Measurements from ENCODE around the gene IL11. TPM values are rescaled to one million over a fixed set of nuclear protein-coding genes. Genes with fewer than 3 reads are reported as not detected.
"Not testable (repeated sequence)": the region's sequence is repeated elsewhere in the genome, so short reads cannot be mapped to it uniquely, and the experiment has no call there.

IL11 gene
- 0.17 TPM in 1 of 2 replicates, not detected in the other for total RNA-seq

- no peak for DNase-seq
Measured at GRCh38 chr19:55370305-55370988, at the start of gene IL11. Gene IL11 (minus strand): TSS chr19:55370463. CDS start chr19:55370310, 153 bp downstream.

DNA sequence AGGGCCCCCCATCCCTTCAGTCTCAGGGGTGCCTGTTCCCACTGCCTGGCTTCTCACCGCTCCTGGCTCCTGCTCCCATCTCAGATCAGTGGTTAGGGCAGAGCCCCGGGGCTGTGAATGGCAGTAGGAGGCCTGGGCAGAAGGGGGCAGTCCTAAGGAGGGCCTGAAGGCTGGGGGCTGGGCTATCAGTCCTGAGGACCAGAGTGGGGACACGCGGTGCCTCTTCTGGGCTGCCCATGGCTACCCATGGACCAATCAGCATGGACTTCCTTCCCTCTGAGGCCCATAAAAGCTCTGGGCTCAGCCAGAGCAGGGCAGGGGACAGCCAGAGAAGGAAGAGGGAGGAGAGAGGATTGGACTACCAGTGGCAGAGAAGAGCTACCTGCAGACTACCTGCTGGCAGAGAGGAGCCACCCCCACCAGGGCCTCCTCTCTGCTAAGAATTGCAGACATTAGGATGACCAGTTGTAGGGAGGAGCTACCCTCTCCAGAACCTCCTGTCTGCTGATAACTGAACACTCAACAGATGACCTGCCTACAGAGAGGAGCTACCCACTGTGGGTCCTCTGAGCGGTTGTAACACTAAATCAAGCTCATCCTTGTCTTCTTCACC lies 49.5 kb upstream of the IL11 start:
- no peak for DNase-seq

DNA sequence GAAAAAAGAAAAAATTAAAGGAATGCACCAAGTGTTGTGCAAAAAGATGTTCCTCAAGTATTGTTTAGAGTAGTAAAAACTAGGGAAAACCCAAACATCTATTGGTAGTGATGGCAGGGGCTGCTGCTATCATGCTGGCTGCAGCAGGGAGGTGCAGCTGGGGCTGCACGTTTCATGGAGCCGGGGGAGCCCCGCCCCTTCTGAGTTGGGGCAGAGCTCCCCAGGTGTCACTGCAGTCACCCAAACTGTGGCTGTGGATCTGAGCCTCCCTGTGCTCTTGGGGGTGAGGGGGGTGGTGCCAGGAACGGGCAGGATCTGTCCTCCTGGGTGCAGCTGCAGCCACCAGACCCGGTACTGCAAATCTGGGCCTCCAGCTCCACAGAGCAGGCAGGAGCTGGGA lies 48.8 kb upstream of the IL11 start:
- no peak for DNase-seq

DNA sequence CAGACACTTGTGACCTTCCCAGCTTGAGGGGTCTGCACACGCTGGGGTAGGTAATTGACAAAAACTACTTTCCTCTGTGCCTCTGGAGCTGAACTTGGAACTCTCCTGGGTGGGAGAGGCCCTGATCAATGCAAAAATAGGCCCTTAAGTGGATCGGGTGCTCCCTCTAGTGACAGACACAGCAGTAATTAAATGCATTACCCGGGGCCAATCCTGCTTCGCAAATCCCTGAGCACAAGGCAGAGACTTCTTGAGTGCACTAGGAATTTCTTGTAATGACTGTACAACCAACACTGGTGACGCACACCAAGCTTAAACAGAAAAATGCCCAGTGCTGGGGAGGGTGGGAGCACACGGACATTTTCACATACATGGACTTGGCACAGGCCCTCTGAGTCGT lies 47.9 kb upstream of the IL11 start:
- DNase-seq = peak; percentile 87

GRCh38 chr19:55410168-55410567 lies 39.9 kb upstream of the IL11 start:
- DNase-seq = no peak

DNA sequence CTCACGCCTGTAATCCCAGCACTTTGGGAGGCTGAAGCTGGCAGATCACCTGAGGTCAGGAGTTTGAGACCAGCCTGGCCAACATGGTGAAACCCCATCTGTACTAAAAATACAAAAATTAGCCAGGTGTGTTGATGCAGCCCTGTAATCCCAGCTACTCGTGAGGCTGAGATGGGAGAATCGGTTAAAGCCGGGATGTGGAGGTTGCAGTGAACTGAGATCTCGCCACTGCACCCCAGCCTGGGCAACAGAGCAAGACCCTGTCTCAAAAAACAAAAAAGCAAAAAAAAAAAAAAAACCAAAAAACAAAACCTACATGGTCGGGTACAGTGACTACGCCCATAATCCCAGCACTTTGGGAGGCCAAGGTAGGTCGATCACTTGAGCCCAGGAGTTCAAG lies 38.9 kb upstream of the IL11 start:
- not testable (repeated sequence) for DNase-seq

GRCh38 chr19:55408533-55408872 lies 38.2 kb upstream of the IL11 start:
- DNase-seq = no peak

DNA sequence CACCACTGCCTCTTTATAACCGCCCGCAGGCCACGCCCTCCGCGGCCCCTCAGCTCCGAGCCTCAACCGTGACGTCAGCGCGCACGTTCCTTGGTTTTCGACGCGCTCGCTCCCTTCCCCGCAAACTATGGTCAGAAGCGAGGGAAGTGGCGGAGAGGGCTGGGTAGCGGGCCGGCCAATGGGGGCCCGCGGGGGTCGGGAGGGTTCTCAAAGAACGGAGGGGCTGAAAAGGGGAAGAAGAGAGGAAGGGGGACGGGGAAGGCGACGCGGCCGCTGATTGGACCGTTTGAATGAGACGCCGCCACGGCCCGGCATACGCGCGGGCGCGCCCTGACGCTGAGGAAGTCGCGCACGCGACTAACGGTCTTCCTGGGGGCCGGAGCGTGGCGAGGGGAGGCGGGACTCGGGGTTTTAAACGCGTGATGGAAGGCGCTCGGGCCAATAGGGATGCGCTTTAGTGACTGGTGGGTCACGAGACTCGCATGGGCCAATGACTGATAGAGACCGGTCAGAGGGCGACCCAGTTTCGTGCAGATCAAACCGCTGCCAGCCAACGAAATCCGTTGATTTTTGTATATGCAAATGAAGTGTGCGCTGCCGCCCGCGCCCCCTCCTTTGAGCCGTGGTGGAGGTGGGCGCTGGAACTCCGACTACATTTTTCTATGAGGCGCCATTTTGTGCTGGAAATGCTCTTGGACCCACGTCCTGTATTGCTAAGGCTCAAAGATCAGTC lies 37.7 kb upstream of the IL11 start:
- peak; percentile 100 for DNase-seq

GRCh38 chr19:55407550-55407799 lies 37.2 kb upstream of the IL11 start, which contains the start of gene UBE2S:
Gene UBE2S (minus strand): TSS chr19:55407788. CDS start chr19:55407589, 199 bp downstream.
- DNase-seq = not testable (repeated sequence)

- DNase-seq = peak; percentile 56
Measured at GRCh38 chr19:55406826-55407549, 36.7 kb upstream of the IL11 start.

DNA sequence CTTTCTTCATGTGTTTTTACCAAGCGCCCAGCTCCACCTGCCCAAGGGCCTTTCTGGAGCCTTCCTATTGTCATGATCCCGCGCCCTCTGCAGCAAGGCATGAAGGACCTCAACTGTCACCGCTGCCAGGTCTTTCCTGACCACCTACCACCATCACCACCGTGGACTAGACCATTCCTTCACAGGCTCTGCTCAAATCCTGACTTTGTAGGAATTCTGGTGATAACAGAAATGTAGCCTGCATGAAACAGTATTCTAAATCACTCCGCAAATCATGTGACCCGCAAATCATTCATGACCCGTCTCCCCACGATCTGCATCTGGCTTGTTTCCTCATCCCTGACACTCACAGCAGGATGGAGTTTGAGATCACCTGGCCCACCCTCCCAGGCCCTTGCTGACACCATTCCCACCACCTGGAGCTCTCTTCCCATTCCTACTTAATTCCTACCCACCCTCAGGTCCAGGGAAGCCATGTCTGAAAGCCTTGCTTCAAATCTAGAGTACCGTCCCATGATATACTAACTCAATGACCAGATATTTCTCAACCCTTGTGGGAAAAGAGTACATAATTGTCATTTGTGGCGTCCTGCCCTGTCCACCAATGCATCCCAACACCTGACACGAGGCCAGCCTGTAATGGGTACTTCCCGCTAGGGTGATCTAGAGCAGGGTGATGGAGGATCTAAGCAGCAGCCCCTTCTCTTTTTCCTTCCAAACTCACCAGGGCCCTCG lies 36.0 kb upstream of the IL11 start:
- DNase-seq = no peak

- DNase-seq = no peak
Measured at GRCh38 chr19:55405638-55406037, 35.4 kb upstream of the IL11 start.

GRCh38 chr19:55402509-55402908 lies 32.2 kb upstream of the IL11 start:
- no peak for DNase-seq

DNA sequence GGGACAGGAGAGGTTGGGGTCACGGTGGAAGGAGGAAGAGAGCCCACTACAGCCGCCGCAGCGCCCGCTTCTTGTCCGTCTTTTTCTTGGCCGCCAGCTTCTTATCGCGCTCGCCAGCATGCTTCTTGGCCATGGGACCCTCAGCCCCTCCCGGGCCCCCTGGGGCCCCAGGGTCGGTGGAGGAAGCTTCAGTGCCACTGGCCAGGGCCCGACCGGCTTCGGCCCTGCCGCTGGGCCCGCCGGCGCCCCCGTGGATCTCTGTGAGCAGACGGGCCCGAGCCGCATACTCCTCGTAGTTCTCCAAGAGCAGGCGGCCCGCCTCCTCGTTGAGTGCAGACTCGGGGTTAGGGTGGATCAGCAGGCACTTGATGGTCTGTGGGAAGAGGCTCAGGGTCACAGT lies 31.1 kb upstream of the IL11 start:
- DNase-seq = not testable (repeated sequence)

- DNase-seq = no peak
Measured at GRCh38 chr19:55400281-55401087, 30.2 kb upstream of the IL11 start.

- DNase-seq = no peak
Measured at GRCh38 chr19:55398200-55398925, 28.1 kb upstream of the IL11 start.

DNA sequence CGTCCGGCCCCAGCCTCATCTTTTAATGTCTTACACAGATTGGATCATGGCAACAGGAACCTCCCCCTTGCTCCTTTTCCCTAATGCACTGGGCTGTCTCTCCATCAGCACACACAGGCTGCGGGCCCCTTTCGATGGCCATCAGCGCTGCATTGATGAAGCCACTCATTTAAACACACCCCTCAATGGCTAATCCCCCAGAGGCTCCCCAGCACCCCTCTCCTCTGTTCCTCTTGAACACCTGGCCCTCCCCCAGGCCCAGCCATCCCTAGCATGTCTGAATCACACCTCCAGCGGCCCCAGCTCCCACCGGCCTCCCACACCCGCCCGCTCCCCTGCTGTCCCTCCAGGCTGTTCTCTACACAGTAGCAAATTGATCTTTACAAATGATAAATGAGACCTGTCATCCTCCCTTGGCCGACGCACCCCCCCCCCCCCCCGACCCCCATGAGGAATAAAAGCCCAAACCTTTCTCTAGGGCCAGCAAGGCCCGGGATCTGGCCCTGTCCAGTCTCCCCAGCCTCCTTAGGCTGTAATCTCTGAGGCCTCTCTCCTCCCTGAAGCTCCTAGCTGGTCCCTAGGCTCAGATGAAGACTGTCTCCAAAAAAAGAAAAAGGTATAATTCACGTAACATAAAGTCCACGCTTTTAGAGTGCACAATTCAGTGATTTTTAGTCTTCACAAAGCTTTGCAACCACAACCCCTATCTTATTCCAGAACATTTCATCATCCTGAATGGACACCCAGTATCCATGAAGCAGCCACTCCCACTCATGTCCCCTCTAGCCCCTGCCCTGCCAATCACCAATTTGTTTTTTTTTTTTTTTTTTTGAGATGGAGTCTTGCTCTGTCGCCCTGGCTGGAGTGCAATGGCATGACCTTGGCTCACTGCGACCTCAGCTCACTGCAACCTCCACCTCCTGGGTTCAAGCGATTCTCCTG lies 22.8 kb upstream of the IL11 start:
- DNase-seq = no peak

DNA sequence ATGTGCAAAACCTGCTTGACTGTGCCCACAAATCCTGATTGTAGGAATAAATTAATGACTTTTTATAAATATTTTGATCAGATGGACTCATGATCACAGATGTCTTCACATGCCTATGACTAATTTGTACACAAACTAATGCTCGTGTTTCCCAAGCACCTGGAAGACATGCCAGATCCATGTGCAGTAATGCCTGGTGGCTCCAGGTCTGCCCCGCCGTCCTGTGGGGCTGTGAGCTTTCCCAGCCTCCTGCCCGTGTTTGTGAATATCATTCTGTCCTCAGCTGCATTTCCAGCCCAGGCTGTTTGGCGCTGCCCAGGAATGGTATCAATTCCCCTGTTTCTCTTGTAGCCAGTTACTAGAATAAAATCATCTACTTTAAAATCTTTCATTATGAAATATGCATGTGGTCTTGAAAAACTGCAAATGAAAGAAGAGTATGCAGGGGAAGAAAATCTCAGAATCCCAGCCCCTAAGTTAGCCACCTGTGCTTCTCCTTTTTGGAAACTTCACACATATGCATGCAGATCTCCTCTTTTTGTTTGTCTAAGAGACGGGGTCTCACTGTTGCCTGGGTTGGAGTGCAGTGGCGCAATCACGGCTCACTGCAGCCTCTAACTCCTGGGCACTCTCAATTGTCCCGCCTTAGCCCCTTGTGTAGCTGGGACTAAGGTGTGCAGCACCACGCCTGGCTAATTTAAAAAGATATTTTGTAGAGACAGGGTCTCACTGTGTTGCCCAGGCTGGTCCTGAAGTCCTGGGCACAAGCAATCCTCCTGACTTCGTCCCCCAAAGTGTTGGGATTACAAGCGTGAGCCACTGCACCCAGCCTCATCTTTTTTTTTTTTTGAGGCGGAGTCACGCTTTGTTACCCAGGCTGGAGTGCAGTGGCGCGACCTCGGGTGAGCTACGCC lies 21.7 kb upstream of the IL11 start:
- no peak for DNase-seq

- DNase-seq = no peak
Measured at GRCh38 chr19:55391191-55391670, 21.0 kb upstream of the IL11 start.
